H1 (cell line): ENCODE measurements around the gene CFAP92. TPM values are rescaled to one million over a fixed set of nuclear protein-coding genes. Genes with fewer than 3 reads are reported as not detected.

Experiments used
- CTCF ChIA-PET: fragments of 300-600 bp; sonication (Branson Sonifier 250); formaldehyde crosslinking; loops from one replicate; lab custom pipeline; 2021; ENCODE audit not compliant: partially characterized antibody; lab: Charles Lee
- POLR2A ChIA-PET: fragments of 300-600 bp; sonication (Branson Sonifier 250); formaldehyde crosslinking; loops from one replicate; lab custom pipeline; 2021; ENCODE audit warnings: inconsistent platforms; ENCODE audit not compliant: partially characterized antibody; lab: Charles Lee
- DNase-seq, 2 experiments: peaks; one replicate each; pipeline versions ENCODE4 v3.0.0 to v3.0.0-alpha.2; 2010 to 2022; ENCODE audit warnings: low spot score in 2 of 2, low read depth in 1 of 2, mixed read lengths in 1 of 2
- FAIRE-seq: peaks from 2 replicates; lab custom pipeline; 2011; peaks lifted over from hg19 to GRCh38; lab: Jason Lieb, UNC
- H2AFZ ChIP-seq: 2 replicates; pipeline ENCODE4 v1.8.1; 2012; ENCODE audit warnings: low read length, inconsistent platforms
- H2AK5ac ChIP-seq: 2 replicates; pipeline ENCODE4 v1.6.1; 2013; ENCODE audit warnings: low read depth, low read length
- H2BK120ac ChIP-seq: replicated peaks from 2 replicates; pipeline ENCODE3; 2013; ENCODE audit warnings: low read depth, low read length, inconsistent platforms
- H2BK12ac ChIP-seq: 2 replicates; pipeline ENCODE4 v1.6.1; 2013; ENCODE audit warnings: low read depth, low read length
- H2BK15ac ChIP-seq: 2 replicates; pipeline ENCODE4 v1.6.1; 2013; ENCODE audit warnings: low read length
- H2BK20ac ChIP-seq: 2 replicates; pipeline ENCODE4 v1.6.1; 2013; ENCODE audit warnings: low read length
- H2BK5ac ChIP-seq: 2 replicates; pipeline ENCODE4 v1.6.1; 2013; ENCODE audit warnings: low read depth, low read length
- H3K14ac ChIP-seq: 2 replicates; pipeline ENCODE4 v1.6.1; 2013; ENCODE audit warnings: inconsistent platforms; ENCODE audit not compliant: insufficient read length
- H3K18ac ChIP-seq: 2 replicates; pipeline ENCODE4 v1.6.1; 2013; ENCODE audit warnings: low read length; ENCODE audit errors: extremely low read depth
- H3K23ac ChIP-seq: 2 replicates; pipeline ENCODE4 v1.6.1; 2013; ENCODE audit warnings: inconsistent platforms; ENCODE audit not compliant: insufficient read length
- H3K23me2 ChIP-seq: 2 replicates; pipeline ENCODE4 v1.6.1; 2013; ENCODE audit warnings: low read depth, low read length
- H3K27ac ChIP-seq: 2 replicates; pipeline ENCODE4 v1.6.1; 2011; ENCODE audit warnings: low read depth, low read length, inconsistent platforms
- H3K27me3 ChIP-seq, 4 experiments: replicated peaks in 1 of 4; 1 replicate in 1 of 4; 2 replicates in 3 of 4; pipeline versions ENCODE4 v1.6.1 to v1.8.1; 2011 to 2013; ENCODE audit warnings: low read length in 3 of 4, mild to moderate bottlenecking in 3 of 4, inconsistent platforms in 2 of 4, mixed read lengths in 2 of 4, moderate library complexity in 1 of 4; ENCODE audit not compliant: control insufficient read depth in 3 of 4, insufficient read depth in 3 of 4; ENCODE audit errors: extremely low read depth in 1 of 4
- H3K36me3 ChIP-seq, 4 experiments: 2 replicates each; pipeline versions ENCODE4 v1.6.1 to v1.8.1; 2011 to 2013; ENCODE audit warnings: mild to moderate bottlenecking in 4 of 4, low read length in 3 of 4, moderate library complexity in 2 of 4, control low read depth in 1 of 4, inconsistent platforms in 1 of 4; ENCODE audit not compliant: insufficient read depth in 4 of 4, control insufficient read depth in 2 of 4
- H3K4ac ChIP-seq: replicated peaks from 2 replicates; pipeline ENCODE3; 2013; ENCODE audit warnings: low read length, low read depth, mixed read lengths, inconsistent platforms; ENCODE audit not compliant: insufficient read length
- H3K4me1 ChIP-seq, 4 experiments: replicated peaks in 1 of 4; 1 replicate in 1 of 4; 2 replicates in 3 of 4; pipeline versions ENCODE4 v1.6.1 to v1.8.1; 2011 to 2013; ENCODE audit warnings: low read length in 3 of 4, inconsistent platforms in 2 of 4, mixed read lengths in 1 of 4; ENCODE audit not compliant: insufficient read depth in 4 of 4, control insufficient read depth in 3 of 4
- H3K4me2 ChIP-seq, 2 experiments: 2 replicates each; pipeline versions ENCODE4 v1.6.1 to v1.8.1; 2011 to 2013; ENCODE audit warnings: low read depth in 2 of 2, low read length in 2 of 2, control low read depth in 1 of 2, inconsistent platforms in 1 of 2, mild to moderate bottlenecking in 1 of 2; ENCODE audit not compliant: insufficient read depth in 1 of 2
- H3K4me3 ChIP-seq, 4 experiments: fragments of 200-600, 300-600 bp in 1 of 4; sonication (generic), shearing (Covaris generic), sonication (Bioruptor Twin) in 1 of 4; 2 replicates each; pipeline versions ENCODE4 v1.5.1 to v1.8.1; 2011 to 2016; ENCODE audit warnings: low read length in 4 of 4, low read depth in 3 of 4, control low read depth in 2 of 4, inconsistent platforms in 2 of 4, mild to moderate bottlenecking in 2 of 4, mixed read lengths in 1 of 4, moderate library complexity in 1 of 4; ENCODE audit not compliant: insufficient read depth in 2 of 4; ENCODE audit errors: extremely low read depth in 1 of 4
- H3K56ac ChIP-seq: replicated peaks from 2 replicates; pipeline ENCODE3; 2013; ENCODE audit warnings: low read depth, mild to moderate bottlenecking, mixed read lengths, low read length, inconsistent platforms; ENCODE audit not compliant: insufficient read length
- H3K79me1 ChIP-seq: 2 replicates; pipeline ENCODE4 v1.6.1; 2013; ENCODE audit warnings: low read depth, low read length, control low read depth
- H3K79me2 ChIP-seq, 2 experiments: 2 replicates each; pipeline versions ENCODE4 v1.6.1 to v1.8.1; 2012 to 2013; ENCODE audit warnings: low read length in 2 of 2, mild to moderate bottlenecking in 2 of 2, inconsistent platforms in 1 of 2; ENCODE audit not compliant: insufficient read depth in 2 of 2, control insufficient read depth in 1 of 2
- H3K9ac ChIP-seq, 4 experiments: replicated peaks in 1 of 4; 1 replicate in 1 of 4; 2 replicates in 3 of 4; pipeline versions ENCODE4 v1.6.1 to v1.8.1; 2011 to 2013; ENCODE audit warnings: low read depth in 3 of 4, low read length in 3 of 4, control low read depth in 2 of 4, mild to moderate bottlenecking in 2 of 4, moderate library complexity in 2 of 4, inconsistent platforms in 1 of 4; ENCODE audit errors: extremely low read depth in 1 of 4
- H3K9me3 ChIP-seq, 2 experiments: 2 replicates each; pipeline versions ENCODE4 v1.6.1 to v1.8.1; 2012 to 2013; ENCODE audit warnings: mild to moderate bottlenecking in 2 of 2, moderate library complexity in 2 of 2, control low read depth in 1 of 2, inconsistent platforms in 1 of 2, low read depth in 1 of 2, low read length in 1 of 2, mixed read lengths in 1 of 2; ENCODE audit not compliant: insufficient read depth in 2 of 2
- H4K20me1 ChIP-seq, 2 experiments: replicated peaks in 1 of 2; 2 replicates each; pipeline versions ENCODE3 to v1.8.1; 2011 to 2013; ENCODE audit warnings: inconsistent platforms in 2 of 2, low read length in 2 of 2, mild to moderate bottlenecking in 1 of 2; ENCODE audit not compliant: insufficient read depth in 2 of 2, control insufficient read depth in 1 of 2
- H4K5ac ChIP-seq: 2 replicates; pipeline ENCODE4 v1.6.1; 2013; ENCODE audit warnings: low read length, low read depth, mixed read lengths, inconsistent platforms; ENCODE audit not compliant: insufficient read length
- H4K8ac ChIP-seq: 2 replicates; pipeline ENCODE4 v1.8.0; 2013; ENCODE audit warnings: mild to moderate bottlenecking, moderate library complexity, low read length, inconsistent platforms; ENCODE audit not compliant: insufficient read depth; ENCODE audit errors: extremely low read depth
- H4K91ac ChIP-seq: replicated peaks from 2 replicates; pipeline ENCODE3; 2013; ENCODE audit warnings: low read length, mixed read lengths, inconsistent platforms; ENCODE audit not compliant: insufficient read length
- BCL11A ChIP-seq, 2 experiments: IDR thresholded peaks; one replicate each; pipeline ENCODE4 v1.6.1; 2011; ENCODE audit warnings: low read depth in 2 of 2, low read length in 2 of 2, mild to moderate bottlenecking in 2 of 2
- HDAC2 ChIP-seq, 2 experiments: fragments of 300-600 bp in 1 of 2; sonication (generic) in 1 of 2; IDR thresholded peaks; 2 replicates each; pipeline ENCODE4 v1.6.1; 2011 to 2012; ENCODE audit warnings: low read depth in 2 of 2, low read length in 2 of 2, mild to moderate bottlenecking in 2 of 2, moderate library complexity in 2 of 2, borderline replicate concordance in 1 of 2, inconsistent platforms in 1 of 2
- KDM5A ChIP-seq: fragments of 200-600 bp; IDR thresholded peaks from 2 replicates; pipeline ENCODE4 v1.7.1; 2012; ENCODE audit warnings: mild to moderate bottlenecking, low read length, inconsistent platforms, mixed read lengths
- POU5F1 ChIP-seq: IDR thresholded peaks from 2 replicates; pipeline ENCODE4 v1.6.1; 2011; ENCODE audit warnings: low read depth, mild to moderate bottlenecking, low read length, moderate library complexity
- RAD21 ChIP-seq, 2 experiments: IDR thresholded peaks in 1 of 2; conservative IDR thresholded peaks in 1 of 2; 2 replicates each; pipeline ENCODE4 v1.6.1; 2011; ENCODE audit warnings: low read depth in 2 of 2, low read length in 2 of 2, improper control_type of control experiment in 1 of 2, inconsistent platforms in 1 of 2, mild to moderate bottlenecking in 1 of 2, moderate library complexity in 1 of 2
- RXRA ChIP-seq: IDR thresholded peaks from 2 replicates; pipeline ENCODE4 v1.6.1; 2011; ENCODE audit warnings: low read depth, mild to moderate bottlenecking, low read length, moderate library complexity; ENCODE audit not compliant: insufficient read depth
- WGBS, 2 experiments: shearing (Covaris generic) in 1 of 2; methylation state at CpG; one replicate each; pipeline versions ENCODE4 v1.1.6 to v1.1.7; 2013 to 2015; ENCODE audit warnings: low lambda C conversion rate in 2 of 2, mixed read lengths in 2 of 2, inconsistent platforms in 1 of 2, low coverage in 1 of 2, missing lambda C conversion rate in 1 of 2; ENCODE audit not compliant: insufficient replicate concordance in 2 of 2, insufficient coverage in 1 of 2, insufficient read length in 1 of 2; ENCODE audit errors: extremely low coverage in 1 of 2, missing lambda C conversion rate in 1 of 2; 5-methylcytosine and 5-hydroxymethylcytosine counted together
- polyA plus RNA-seq, 7 experiments: library from polyadenylated mRNA; depleted of rRNA in 3 of 7; stranded (reverse) in 5 of 7; unstranded in 2 of 7; fragments of >200 nt in 5 of 7; fragments of 200-250 nt in 2 of 7; gene quantifications; 1 replicate in 5 of 7; 2 replicates in 1 of 7; 4 replicates in 1 of 7; pipeline versions ENCODE4 v1.2.1 to v1.2.3, GENCODE V29; 2011 to 2013; ENCODE audit warnings: missing spikeins in 2 of 7, mixed read lengths in 2 of 7
- total RNA-seq: library from RNA; stranded (reverse); fragmentation: NEBNext Ultra II Directional; extraction: Animal tissue kit (Norgen Biotek cat#: 25700); gene quantifications from 2 replicates; pipeline ENCODE4 v1.2.1, GENCODE V29; 2021
- TF ChIP-seq, protein P1 (sequence below), 3 experiments: IDR thresholded peaks; 1 replicate in 2 of 3; 2 replicates in 1 of 3; pipeline versions ENCODE4 v1.5.1 to v1.6.1; 2011; ENCODE audit warnings: low read length in 3 of 3, mild to moderate bottlenecking in 3 of 3, inconsistent platforms in 2 of 3, low read depth in 1 of 3, moderate library complexity in 1 of 3; ENCODE audit not compliant: insufficient read depth in 1 of 3; ENCODE audit errors: control extremely low read depth in 1 of 3
- TF ChIP-seq, protein P2 (sequence below): IDR thresholded peaks from 2 replicates; pipeline ENCODE4 v1.6.1; 2011; ENCODE audit warnings: low read depth, mild to moderate bottlenecking, low read length; ENCODE audit not compliant: insufficient read depth

Gene CFAP92
- total and polyA plus RNA-seq, 2 of the 8 experiments (the other 6 are each of a cell fraction or from before 2014, with no cell fraction given), result 0.77 to 2.0 TPM

DNA sequence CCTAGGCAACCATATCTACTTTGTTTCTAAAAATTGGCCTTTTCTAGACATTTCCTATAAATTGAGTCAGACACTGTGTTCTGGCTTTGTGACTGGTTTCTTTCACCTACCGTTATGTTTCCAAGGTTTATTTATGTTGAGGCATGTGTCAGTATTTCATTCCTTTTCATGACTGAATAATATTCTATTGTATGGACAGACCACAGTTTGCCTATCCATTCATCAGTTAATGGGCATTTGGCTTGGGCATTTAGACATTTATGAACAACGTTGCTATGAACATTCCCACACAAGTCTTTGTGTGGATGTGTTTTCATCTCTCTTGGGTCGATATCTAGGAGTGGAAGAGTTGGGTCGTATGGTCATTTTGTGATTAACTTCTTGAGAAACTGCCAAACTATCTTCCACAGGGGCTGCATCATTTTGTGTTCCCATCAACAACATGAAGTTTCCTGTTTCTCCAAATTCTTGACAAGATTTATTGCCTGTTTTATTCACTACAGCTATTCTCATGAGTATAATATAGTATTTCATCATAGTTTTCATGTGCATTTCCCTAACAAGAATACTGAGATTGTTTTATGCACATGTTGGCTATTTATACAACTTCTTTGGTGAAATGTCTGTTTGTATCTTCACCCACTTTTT is 3.7 kb upstream of the CFAP92 start:
- no peak overlapping the region for H2AK5ac ChIP-seq
- H3K4me1 ChIP-seq, result peaks cover 7 to 26% (median 21%) of the 10 kb centered on the region in 4 experiments
- H2BK5ac ChIP-seq, result no peak overlapping the region
- CTCF ChIA-PET, result interaction anchor here (1.4 to 6.0 kb wide), 5 partner anchors 9 to 248 kb away, joined by 5 to 40 read pairs (median 7); no protein-coding TSS in a partner anchor
- H3K9ac ChIP-seq, result no peak overlapping the region
- H3K14ac ChIP-seq, result no peak overlapping the region
- H3K23me2 ChIP-seq, result peaks cover 26% of the 10 kb centered on the region; the same call in 1 of the 2 replicates
- no peak overlapping the region for H3K27ac ChIP-seq
- no peak overlapping the region for H3K4me3 ChIP-seq
- H3K56ac ChIP-seq, result no peak overlapping the region
- no peaks in the 10 kb centered on the region for H3K79me2 ChIP-seq
- no peak overlapping the region for H4K5ac ChIP-seq
- H2BK20ac ChIP-seq, result no peak overlapping the region
- no peak overlapping the region for H3K4me2 ChIP-seq
- no peak overlapping the region for H3K4ac ChIP-seq
- H3K79me1 ChIP-seq, result no peaks in the 10 kb centered on the region
- H3K9me3 ChIP-seq, result no peaks in the 10 kb centered on the region
- H2BK120ac ChIP-seq, result no peak overlapping the region
- 90% methylated on average over 4 of the region's 4 CpGs; no CpG with 5 or more reads in 1 of the 2 experiments for WGBS, 2 experiments
- H4K8ac ChIP-seq, result no peak overlapping the region
- peak; percentile 13 for FAIRE-seq
- no peak overlapping the region for H3K18ac ChIP-seq
- peaks cover 31 to 48% (median 43%) of the 10 kb centered on the region in 4 experiments for H3K27me3 ChIP-seq
- no peak overlapping the region for H2BK15ac ChIP-seq
- no peak overlapping the region for H3K23ac ChIP-seq
- TF ChIP-seq RAD21 (IDR thresholded peaks at IDR 0.05 in 1 of 2, conservative IDR thresholded peaks at IDR 0.05 in 1 of 2; ENCODE audit: low read depth in 2 of 2, low read length in 2 of 2) (no peak), BCL11A (IDR thresholded peaks at IDR 0.05; ENCODE audit: low read depth in 2 of 2, low read length in 2 of 2) (no peak), KDM5A (no peak), HDAC2 (IDR thresholded peaks at IDR 0.05; ENCODE audit: borderline replicate concordance in 1 of 2, low read depth in 2 of 2, low read length in 2 of 2) (no peak), POU5F1 (no peak), RXRA (no peak)
- TF ChIP-seq, protein P1, sequence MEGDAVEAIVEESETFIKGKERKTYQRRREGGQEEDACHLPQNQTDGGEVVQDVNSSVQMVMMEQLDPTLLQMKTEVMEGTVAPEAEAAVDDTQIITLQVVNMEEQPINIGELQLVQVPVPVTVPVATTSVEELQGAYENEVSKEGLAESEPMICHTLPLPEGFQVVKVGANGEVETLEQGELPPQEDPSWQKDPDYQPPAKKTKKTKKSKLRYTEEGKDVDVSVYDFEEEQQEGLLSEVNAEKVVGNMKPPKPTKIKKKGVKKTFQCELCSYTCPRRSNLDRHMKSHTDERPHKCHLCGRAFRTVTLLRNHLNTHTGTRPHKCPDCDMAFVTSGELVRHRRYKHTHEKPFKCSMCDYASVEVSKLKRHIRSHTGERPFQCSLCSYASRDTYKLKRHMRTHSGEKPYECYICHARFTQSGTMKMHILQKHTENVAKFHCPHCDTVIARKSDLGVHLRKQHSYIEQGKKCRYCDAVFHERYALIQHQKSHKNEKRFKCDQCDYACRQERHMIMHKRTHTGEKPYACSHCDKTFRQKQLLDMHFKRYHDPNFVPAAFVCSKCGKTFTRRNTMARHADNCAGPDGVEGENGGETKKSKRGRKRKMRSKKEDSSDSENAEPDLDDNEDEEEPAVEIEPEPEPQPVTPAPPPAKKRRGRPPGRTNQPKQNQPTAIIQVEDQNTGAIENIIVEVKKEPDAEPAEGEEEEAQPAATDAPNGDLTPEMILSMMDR (IDR thresholded peaks at IDR 0.05; ENCODE audit: control extremely low read depth in 1 of 3, insufficient read depth in 1 of 3, low read depth in 1 of 3, low read length in 3 of 3), result no peak
- TF ChIP-seq, protein P2, sequence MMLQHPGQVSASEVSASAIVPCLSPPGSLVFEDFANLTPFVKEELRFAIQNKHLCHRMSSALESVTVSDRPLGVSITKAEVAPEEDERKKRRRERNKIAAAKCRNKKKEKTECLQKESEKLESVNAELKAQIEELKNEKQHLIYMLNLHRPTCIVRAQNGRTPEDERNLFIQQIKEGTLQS, result no peak
- H4K91ac ChIP-seq, result no peak overlapping the region
- peaks cover 2 to 5% of the 10 kb centered on the region in 2 experiments for H4K20me1 ChIP-seq
- H3K36me3 ChIP-seq, result peaks cover 0 to 9% (median 0%) of the 10 kb centered on the region in 4 experiments; a peak in 1 of 8 replicates
- DNase-seq, result no peak
- no peak overlapping the region for H2BK12ac ChIP-seq
- POLR2A ChIA-PET, result no interaction called here
- no peak overlapping the region for H2AFZ ChIP-seq
